OCI-LY7 (cell line): Measurements from ENCODE around the gene C10orf90.

ENCODE experiments used
- EZH2phosphoT487 ChIP-seq: fragments of 200-600 bp; sonication (generic); IDR thresholded peaks from 2 replicates; pipeline ENCODE4 v1.6.1; 2018; ENCODE audit warnings: low read depth, borderline replicate concordance, mild to moderate bottlenecking, mixed run types, antibody characterized with exemption, low read length, moderate library complexity, mixed read lengths
- TF ChIP-seq, protein P1 (sequence below): fragments of 200-600 bp; sonication (generic); conservative IDR thresholded peaks from 2 replicates; pipeline ENCODE4 v1.5.1; 2014; ENCODE audit warnings: mild to moderate bottlenecking, antibody characterized with exemption, low read length, moderate library complexity, mixed read lengths

DNA sequence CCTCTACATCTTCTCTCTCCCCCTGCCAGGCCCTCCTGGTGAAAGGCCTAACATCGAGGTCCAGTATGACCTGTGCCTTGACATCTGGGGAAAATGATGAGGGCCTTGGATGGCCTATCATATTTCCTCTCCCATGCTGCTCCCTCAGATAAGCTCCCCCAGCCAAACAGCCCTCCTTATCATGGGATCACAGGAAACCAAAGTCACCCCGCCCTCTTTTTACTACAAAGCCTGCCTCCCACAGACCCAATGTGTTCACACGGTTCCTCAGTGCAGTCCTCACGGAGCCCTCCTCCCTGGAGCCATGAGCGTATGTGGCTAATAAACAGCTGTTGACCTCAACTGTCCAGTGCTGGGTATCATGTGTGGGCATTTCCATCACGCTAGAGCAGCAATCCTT is 32.0 kb downstream of the C10orf90 start:
- TF ChIP-seq, protein P1, sequence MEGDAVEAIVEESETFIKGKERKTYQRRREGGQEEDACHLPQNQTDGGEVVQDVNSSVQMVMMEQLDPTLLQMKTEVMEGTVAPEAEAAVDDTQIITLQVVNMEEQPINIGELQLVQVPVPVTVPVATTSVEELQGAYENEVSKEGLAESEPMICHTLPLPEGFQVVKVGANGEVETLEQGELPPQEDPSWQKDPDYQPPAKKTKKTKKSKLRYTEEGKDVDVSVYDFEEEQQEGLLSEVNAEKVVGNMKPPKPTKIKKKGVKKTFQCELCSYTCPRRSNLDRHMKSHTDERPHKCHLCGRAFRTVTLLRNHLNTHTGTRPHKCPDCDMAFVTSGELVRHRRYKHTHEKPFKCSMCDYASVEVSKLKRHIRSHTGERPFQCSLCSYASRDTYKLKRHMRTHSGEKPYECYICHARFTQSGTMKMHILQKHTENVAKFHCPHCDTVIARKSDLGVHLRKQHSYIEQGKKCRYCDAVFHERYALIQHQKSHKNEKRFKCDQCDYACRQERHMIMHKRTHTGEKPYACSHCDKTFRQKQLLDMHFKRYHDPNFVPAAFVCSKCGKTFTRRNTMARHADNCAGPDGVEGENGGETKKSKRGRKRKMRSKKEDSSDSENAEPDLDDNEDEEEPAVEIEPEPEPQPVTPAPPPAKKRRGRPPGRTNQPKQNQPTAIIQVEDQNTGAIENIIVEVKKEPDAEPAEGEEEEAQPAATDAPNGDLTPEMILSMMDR, result no peak
- no peak for TF ChIP-seq EZH2phosphoT487
